ENCODE results near the gene RPS6KA5. TPM values are rescaled to one million over a fixed set of nuclear protein-coding genes. Genes with fewer than 3 reads are reported as not detected.
"Not testable (repeated sequence)": the region's sequence is repeated elsewhere in the genome, so short reads cannot be mapped to it uniquely, and the experiment has no call there.

RPS6KA5 gene
- total RNA-seq, 4 donors from 2014 or later: 8.2 to 13.6 (median 10.2) TPM

DNA sequence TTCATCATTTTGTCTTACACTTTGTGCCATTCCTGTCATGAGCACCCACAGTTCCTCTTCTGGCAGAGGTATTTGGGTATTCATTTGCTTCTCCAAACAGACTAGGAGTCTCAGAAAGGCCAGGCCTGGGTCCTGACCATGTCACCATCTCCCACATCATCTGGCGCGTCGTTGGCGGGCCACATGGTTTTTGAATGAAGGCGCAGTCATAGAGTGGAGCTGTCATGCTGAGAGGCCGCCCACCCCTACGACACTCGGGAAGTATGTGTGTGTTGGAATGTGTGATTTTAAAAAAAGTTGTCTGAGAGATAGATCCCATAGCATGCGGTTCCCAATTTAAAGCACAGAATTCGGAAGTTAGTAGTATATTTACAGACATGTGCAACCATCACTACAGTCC, 228.6 kb downstream of the RPS6KA5 start:
- H3K4me3 ChIP-seq (ENCODE audit: low read depth, poor library complexity, severe bottlenecking): no peak overlapping the region
- 88 to 91% methylated on average over 10 of the region's 10 CpGs for WGBS, 2 donors
- intact Hi-C loops (cut with DNase I; ENCODE audit: low total_unique reads): no loop called here
- no peak for DNase-seq (ENCODE audit: low spot score in 2 of 2)
- TF ChIP-seq CTCF (IDR thresholded peaks at IDR 0.05) (no peak), POLR2A (IDR thresholded peaks at IDR 0.05) (no peak)

GRCh38 chr14:90830931-90831701, 229.3 kb downstream of the RPS6KA5 start:
- TF ChIP-seq POLR2A (IDR thresholded peaks at IDR 0.05) (no peak), CTCF (IDR thresholded peaks at IDR 0.05) (no peak)
- no peak for DNase-seq (ENCODE audit: low spot score in 2 of 2)
- WGBS, 2 donors: 91% methylated on average over 26 of the region's 26 CpGs
- intact Hi-C loops (cut with DNase I; ENCODE audit: low total_unique reads): no loop called here
- H3K4me3 ChIP-seq (ENCODE audit: low read depth, poor library complexity, severe bottlenecking): no peak overlapping the region

DNA sequence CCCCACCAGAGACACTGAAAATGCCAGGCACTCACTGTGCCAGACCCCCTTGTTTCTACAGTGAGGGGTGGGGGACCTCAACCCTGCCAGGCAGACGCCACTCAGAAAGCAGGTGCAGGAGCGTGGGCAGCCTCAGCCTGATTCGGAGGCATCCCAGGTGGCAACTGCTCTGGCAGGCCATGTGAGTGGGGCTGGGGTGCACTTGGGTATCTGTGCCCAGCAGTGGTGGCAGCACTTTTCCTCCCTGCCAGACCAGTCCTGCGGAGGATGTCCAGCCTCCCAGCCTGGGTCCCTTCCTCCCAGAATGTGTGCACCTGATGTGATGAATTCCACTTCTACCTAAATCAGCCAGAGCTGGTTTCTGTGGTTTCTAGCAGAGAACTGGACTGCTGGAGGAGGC, 230.8 kb downstream of the RPS6KA5 start:
- WGBS, 2 donors: 96% methylated on average over 4 of the region's 4 CpGs
- DNase-seq (ENCODE audit: low spot score in 2 of 2): no peak
- TF ChIP-seq POLR2A (IDR thresholded peaks at IDR 0.05): no peak
- TF ChIP-seq CTCF (IDR thresholded peaks at IDR 0.05): no peak
- intact Hi-C loops (cut with DNase I; ENCODE audit: low total_unique reads): no loop called here
- H3K4me3 ChIP-seq (ENCODE audit: low read depth, poor library complexity, severe bottlenecking): no peak overlapping the region

DNA sequence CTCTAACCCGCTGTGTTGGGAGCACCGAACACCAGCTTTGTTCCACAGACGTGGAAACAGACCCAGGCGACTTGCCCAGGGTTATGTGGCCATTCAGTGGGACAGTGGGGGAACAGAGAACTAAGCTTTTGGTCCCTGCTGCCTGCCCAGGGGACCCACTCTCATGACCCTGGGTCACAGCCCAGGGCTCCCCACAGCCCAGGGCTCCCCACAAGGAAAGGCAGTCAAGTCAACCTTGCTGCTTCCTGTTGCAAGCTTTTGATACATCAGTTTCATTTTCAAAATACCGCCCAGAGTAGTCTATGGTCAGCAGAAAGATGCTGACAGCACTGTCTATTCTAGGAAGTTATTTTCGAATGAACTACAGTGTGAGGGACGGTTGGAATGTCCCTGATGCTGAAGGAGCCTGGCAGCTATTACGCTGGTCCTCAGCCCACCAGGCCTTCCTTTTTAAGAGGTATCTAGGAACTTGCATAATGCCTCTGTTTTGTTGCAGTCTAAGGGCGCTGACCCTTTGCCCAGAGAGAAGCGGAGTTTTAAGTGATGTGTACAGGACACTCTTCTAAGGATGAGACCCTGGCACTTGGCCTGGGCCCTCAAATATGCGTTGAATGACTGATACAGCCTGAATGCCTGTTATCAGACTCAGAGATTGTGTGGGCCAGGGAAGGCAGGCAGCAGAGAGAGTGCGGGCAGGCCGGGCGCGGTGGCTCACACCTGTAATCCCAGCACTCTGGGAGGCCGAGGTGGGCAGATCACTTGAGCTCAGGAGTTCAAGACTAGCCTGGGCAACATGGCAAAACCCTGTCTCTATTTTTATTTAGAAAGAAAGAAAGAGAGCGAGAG, 231.6 kb downstream of the RPS6KA5 start:
- TF ChIP-seq CTCF (IDR thresholded peaks at IDR 0.05) (no peak), POLR2A (IDR thresholded peaks at IDR 0.05) (no peak)
- no peak overlapping the region for H3K4me3 ChIP-seq (ENCODE audit: low read depth, poor library complexity, severe bottlenecking)
- intact Hi-C loops (cut with DNase I; ENCODE audit: low total_unique reads): no loop called here
- DNase-seq (ENCODE audit: low spot score in 2 of 2): no peak
- 75 to 80% methylated on average over 17 of the region's 17 CpGs for whole genome bisulfite sequencing, 2 donors

GRCh38 chr14:90827919-90828610, 232.4 kb downstream of the RPS6KA5 start:
- TF ChIP-seq POLR2A (IDR thresholded peaks at IDR 0.05) (no peak), CTCF (IDR thresholded peaks at IDR 0.05) (no peak)
- 2% methylated on average over 41 to 42 of the region's 42 CpGs for WGBS, 2 donors
- intact Hi-C loops (cut with DNase I; ENCODE audit: low total_unique reads): no loop called here
- DNase-seq (ENCODE audit: low spot score in 2 of 2): peak; percentile 92 to 99
- H3K4me3 ChIP-seq (ENCODE audit: low read depth, poor library complexity, severe bottlenecking): no peak overlapping the region

DNA sequence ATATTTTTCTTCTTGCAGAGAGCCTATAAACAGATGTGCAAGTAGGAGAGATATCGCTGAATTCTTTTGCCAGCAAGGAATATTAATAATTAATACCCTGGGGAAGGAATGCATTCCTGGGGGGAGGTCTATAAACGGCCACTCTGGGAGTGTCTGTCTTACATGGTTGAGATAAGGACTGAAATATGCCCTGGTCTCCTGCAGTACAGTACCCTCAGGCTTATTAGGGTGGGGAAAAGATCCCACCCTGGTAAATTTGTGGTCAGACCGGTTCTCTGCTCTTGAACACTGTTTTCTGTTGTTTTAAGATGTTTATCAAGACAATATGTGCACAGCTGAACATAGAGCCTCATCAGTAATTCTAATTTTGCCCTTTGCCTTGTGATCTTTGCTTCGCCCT, 236.9 kb downstream of the RPS6KA5 start:
- H3K4me3 ChIP-seq (ENCODE audit: low read depth, poor library complexity, severe bottlenecking); intact Hi-C loops (cut with DNase I; ENCODE audit: low total_unique reads); DNase-seq (ENCODE audit: low spot score in 2 of 2): not testable (repeated sequence)
- WGBS, 2 donors: 59 to 63% methylated on average over 4 of the region's 4 CpGs
